ES-I3 (cell line): ENCODE results near the gene TBC1D32.
"Not testable (repeated sequence)": the region's sequence is repeated elsewhere in the genome, so short reads cannot be mapped to it uniquely, and the experiment has no call there.

Experiments used
- H3K36me3 ChIP-seq: 2 replicates; pipeline ENCODE4 v1.6.1; 2013; ENCODE audit warnings: mild to moderate bottlenecking, low read length, control low read depth, moderate library complexity; ENCODE audit not compliant: insufficient read depth
- H3K4me1 ChIP-seq: 2 replicates; pipeline ENCODE4 v1.6.1; 2013; ENCODE audit warnings: mild to moderate bottlenecking, control low read depth, low read length; ENCODE audit not compliant: insufficient read depth
- H3K9ac ChIP-seq: 2 replicates; pipeline ENCODE4 v1.6.1; 2013; ENCODE audit warnings: low read depth, mild to moderate bottlenecking, low read length, moderate library complexity
- H3K9me3 ChIP-seq: 2 replicates; pipeline ENCODE4 v1.6.1; 2013; ENCODE audit warnings: mild to moderate bottlenecking, low read length, moderate library complexity; ENCODE audit not compliant: control insufficient read depth, insufficient read depth

TBC1D32 gene

GRCh38 chr6:121068749-121069148 is 265.5 kb downstream of the TBC1D32 start:
- H3K9ac ChIP-seq, H3K9me3 ChIP-seq, H3K36me3 ChIP-seq, H3K4me1 ChIP-seq: not testable (repeated sequence)

- Histone ChIP-seq H3K9ac (no peak overlapping the region), H3K4me1 (no peaks in the 10 kb centered on the region), H3K9me3 (peaks cover 3% of the 10 kb centered on the region), H3K36me3 (no peaks in the 10 kb centered on the region)
These were observed 266.9 kb downstream of the TBC1D32 start for GRCh38 chr6:121067381-121067780.

- Histone ChIP-seq H3K36me3 (no peaks in the 10 kb centered on the region), H3K4me1 (no peaks in the 10 kb centered on the region), H3K9me3 (peaks cover 3% of the 10 kb centered on the region), H3K9ac (no peak overlapping the region)
These were observed 269.9 kb downstream of the TBC1D32 start for GRCh38 chr6:121064345-121064744.

DNA sequence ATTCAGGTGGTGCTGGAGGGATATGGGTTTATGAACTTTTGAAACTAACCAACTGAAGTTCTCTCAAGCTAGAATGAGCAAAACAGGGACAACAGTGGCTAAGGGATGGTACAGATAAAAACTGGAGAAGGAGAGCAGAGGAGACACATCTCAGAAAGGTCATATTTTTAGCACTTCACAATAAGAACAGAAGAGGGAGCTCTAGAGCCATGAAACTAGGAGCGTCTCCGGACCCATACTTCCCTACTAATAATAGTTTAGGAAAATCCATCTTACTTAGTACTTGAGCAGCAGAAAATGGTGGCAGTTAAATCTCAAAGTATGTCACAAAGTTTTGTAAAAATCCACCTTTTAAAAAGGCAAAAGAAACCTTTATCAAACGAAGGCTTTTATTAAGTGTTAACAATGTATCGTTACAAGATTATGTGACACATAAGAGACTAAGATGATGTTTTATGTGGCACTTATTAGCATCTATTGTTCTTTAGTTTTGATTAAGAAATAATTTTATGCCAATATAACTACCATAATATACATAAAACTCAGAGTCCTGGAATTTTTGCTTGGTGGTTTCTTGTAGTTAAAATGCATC is 278.6 kb downstream of the TBC1D32 start:
- Histone ChIP-seq H3K9me3 (no peaks in the 10 kb centered on the region), H3K4me1 (no peaks in the 10 kb centered on the region), H3K9ac (no peak overlapping the region), H3K36me3 (no peaks in the 10 kb centered on the region)

DNA sequence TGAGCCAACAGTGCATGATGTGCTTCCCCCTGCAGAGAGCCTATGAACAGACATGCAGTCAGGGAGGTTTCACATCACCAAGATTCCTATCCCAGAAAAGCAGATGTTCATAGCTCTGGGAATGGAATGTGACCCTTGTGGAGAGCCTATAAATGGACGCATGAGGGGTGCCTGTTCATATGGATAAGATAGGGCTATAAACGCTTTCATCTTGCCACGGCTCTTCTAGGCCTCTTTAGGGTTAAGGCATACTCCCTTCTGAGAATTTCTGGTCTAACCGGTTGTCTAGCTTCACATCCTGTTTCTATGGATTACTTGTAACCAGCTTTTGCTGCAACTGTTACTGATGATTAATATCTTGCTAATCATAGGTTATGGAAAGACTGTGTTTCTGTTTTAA is 285.7 kb downstream of the TBC1D32 start:
- not testable (repeated sequence) for H3K36me3 ChIP-seq, H3K9me3 ChIP-seq, H3K9ac ChIP-seq, H3K4me1 ChIP-seq

GRCh38 chr6:121044905-121045304 is 289.4 kb downstream of the TBC1D32 start:
- not testable (repeated sequence) for H3K9ac ChIP-seq, H3K9me3 ChIP-seq, H3K4me1 ChIP-seq, H3K36me3 ChIP-seq

GRCh38 chr6:121043706-121044105 is 290.6 kb downstream of the TBC1D32 start:
- not testable (repeated sequence) for H3K36me3 ChIP-seq

GRCh38 chr6:121043211-121043610 is 291.1 kb downstream of the TBC1D32 start:
- not testable (repeated sequence) for H3K4me1 ChIP-seq, H3K9me3 ChIP-seq, H3K36me3 ChIP-seq, H3K9ac ChIP-seq

More at GRCh38 chr6:121043706-121044105, 290.6 kb downstream of the TBC1D32 start:
- not testable (repeated sequence) for H3K9ac ChIP-seq, H3K9me3 ChIP-seq, H3K4me1 ChIP-seq

GRCh38 chr6:121042766-121043165 is 291.5 kb downstream of the TBC1D32 start:
- H3K9ac ChIP-seq: no peak overlapping the region
- no peaks in the 10 kb centered on the region for H3K4me1 ChIP-seq
- H3K9me3 ChIP-seq: no peaks in the 10 kb centered on the region
- no peaks in the 10 kb centered on the region for H3K36me3 ChIP-seq

GRCh38 chr6:121040831-121041230 is 293.4 kb downstream of the TBC1D32 start:
- Histone ChIP-seq H3K36me3 (no peaks in the 10 kb centered on the region), H3K9ac (no peak overlapping the region), H3K9me3 (no peaks in the 10 kb centered on the region), H3K4me1 (no peaks in the 10 kb centered on the region)

DNA sequence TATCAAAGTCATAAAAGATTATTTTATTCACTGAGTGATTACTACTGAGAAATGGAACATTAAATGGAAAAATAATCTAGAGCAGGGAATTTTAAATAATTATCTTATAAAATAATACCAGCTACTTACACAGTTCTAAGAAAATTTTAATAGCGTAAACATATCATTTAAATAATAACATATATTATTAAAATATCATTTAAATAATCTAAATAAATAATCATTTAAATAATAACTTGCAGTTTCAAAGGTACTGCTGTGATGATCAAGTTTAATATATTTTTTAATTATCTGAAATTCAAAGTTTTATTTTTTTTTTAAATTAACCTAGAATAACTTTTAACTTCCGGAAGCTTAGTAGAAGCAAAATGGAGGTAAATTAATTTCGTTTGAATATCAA is 301.2 kb downstream of the TBC1D32 start:
- Histone ChIP-seq H3K36me3 (no peaks in the 10 kb centered on the region), H3K9ac (no peak overlapping the region), H3K9me3 (no peaks in the 10 kb centered on the region), H3K4me1 (no peaks in the 10 kb centered on the region)

GRCh38 chr6:121032268-121033006 is 301.8 kb downstream of the TBC1D32 start:
- H3K9ac ChIP-seq: no peak overlapping the region
- no peaks in the 10 kb centered on the region for H3K9me3 ChIP-seq
- no peaks in the 10 kb centered on the region for H3K4me1 ChIP-seq
- no peaks in the 10 kb centered on the region for H3K36me3 ChIP-seq
